Measurements from ENCODE around the gene SEZ6.

Gene SEZ6

DNA sequence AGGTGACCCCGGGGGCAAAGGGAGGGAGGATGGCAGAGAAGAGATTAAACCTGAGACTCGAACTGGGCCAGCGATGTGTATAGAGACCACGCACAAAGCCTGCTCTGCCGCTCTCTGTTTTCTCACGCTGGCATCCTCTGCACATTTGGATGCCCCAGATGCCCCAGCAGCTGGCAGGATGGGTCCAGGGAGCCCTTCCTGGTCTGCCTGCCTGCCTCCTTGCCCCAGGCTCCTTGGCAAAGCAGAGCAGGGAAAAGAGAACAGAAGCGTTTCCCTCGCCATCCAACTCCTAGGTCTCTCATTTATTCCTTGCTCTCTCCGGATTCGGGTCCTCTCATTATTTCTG is 31.9 kb upstream of the SEZ6 start:
- Histone ChIP-seq H3K36me3 (ENCODE audit: control insufficient read depth, insufficient read depth, low read length) (no peaks in the 10 kb centered on the region), H3K4me2 (ENCODE audit: low read length) (no peak overlapping the region), H2AFZ (no peak overlapping the region), H3K4me1 (no peaks in the 10 kb centered on the region), H3K9ac (no peak overlapping the region), H3K4me3 (ENCODE audit: low read depth, low read length) (no peak overlapping the region), H3K27ac (no peak overlapping the region), H3K9me3 (ENCODE audit: control insufficient read depth, low read length) (peaks cover 2% of the 10 kb centered on the region), H3K27me3 (ENCODE audit: control insufficient read depth, insufficient read depth, low read length) (no peaks in the 10 kb centered on the region), H3K79me2 (no peaks in the 10 kb centered on the region)
- TF ChIP-seq, protein P1, sequence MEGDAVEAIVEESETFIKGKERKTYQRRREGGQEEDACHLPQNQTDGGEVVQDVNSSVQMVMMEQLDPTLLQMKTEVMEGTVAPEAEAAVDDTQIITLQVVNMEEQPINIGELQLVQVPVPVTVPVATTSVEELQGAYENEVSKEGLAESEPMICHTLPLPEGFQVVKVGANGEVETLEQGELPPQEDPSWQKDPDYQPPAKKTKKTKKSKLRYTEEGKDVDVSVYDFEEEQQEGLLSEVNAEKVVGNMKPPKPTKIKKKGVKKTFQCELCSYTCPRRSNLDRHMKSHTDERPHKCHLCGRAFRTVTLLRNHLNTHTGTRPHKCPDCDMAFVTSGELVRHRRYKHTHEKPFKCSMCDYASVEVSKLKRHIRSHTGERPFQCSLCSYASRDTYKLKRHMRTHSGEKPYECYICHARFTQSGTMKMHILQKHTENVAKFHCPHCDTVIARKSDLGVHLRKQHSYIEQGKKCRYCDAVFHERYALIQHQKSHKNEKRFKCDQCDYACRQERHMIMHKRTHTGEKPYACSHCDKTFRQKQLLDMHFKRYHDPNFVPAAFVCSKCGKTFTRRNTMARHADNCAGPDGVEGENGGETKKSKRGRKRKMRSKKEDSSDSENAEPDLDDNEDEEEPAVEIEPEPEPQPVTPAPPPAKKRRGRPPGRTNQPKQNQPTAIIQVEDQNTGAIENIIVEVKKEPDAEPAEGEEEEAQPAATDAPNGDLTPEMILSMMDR (IDR thresholded peaks at IDR 0.05): no peak

DNA sequence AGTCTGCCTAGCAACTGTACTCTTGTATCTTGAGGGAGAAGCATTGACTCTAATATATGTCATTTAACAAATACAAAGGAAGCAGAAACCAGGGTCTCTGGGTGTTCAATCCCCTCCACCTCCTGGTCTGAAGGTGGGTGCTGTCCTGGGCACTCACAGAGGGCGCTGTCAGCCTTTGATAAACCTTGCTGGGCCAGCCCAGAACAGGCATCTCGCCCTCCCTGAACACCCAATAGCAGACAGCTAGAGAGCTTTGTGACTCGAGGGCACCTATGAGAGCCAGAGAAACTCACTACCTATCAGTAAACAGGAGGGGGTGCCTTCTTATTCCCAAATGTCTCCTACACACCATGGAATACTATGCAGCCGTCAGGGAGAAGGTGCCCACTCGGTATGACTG is 30.8 kb upstream of the SEZ6 start:
- H3K9ac ChIP-seq: no peak overlapping the region
- no peaks in the 10 kb centered on the region for H3K79me2 ChIP-seq
- H3K4me3 ChIP-seq (ENCODE audit: low read depth, low read length): no peak overlapping the region
- H3K4me1 ChIP-seq: no peaks in the 10 kb centered on the region
- H3K27me3 ChIP-seq (ENCODE audit: control insufficient read depth, insufficient read depth, low read length): no peaks in the 10 kb centered on the region
- H2AFZ ChIP-seq: no peak overlapping the region
- H3K9me3 ChIP-seq (ENCODE audit: control insufficient read depth, low read length): peaks cover 2% of the 10 kb centered on the region
- TF ChIP-seq, protein P1 (IDR thresholded peaks at IDR 0.05): no peak
- H3K4me2 ChIP-seq (ENCODE audit: low read length): no peak overlapping the region
- no peaks in the 10 kb centered on the region for H3K36me3 ChIP-seq (ENCODE audit: control insufficient read depth, insufficient read depth, low read length)
- H3K27ac ChIP-seq: no peak overlapping the region

DNA sequence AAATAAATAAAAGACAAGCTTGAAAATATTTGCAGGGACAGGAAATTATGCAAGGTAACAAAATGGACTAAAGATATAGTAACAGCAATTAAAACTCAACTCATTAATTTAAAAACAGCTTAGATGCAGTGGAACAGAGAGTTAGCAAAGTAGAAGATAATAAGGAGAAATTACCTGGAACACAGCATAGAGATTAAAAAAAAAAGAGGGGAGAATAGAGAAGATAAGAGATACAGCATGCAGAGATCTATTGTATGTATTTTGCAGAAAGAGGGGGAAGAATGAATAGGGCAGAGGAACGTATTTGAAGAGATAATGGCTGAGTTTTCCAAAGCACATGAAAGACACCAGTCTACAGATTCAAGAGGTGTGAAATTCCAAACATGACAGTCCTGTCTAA is 28.7 kb upstream of the SEZ6 start:
- Histone ChIP-seq H3K4me1 (no peaks in the 10 kb centered on the region), H3K79me2 (no peaks in the 10 kb centered on the region), H3K9me3 (ENCODE audit: control insufficient read depth, low read length) (peaks cover 2% of the 10 kb centered on the region), H3K9ac (no peak overlapping the region), H3K36me3 (ENCODE audit: control insufficient read depth, insufficient read depth, low read length) (no peaks in the 10 kb centered on the region), H3K4me3 (ENCODE audit: low read depth, low read length) (no peak overlapping the region), H2AFZ (no peak overlapping the region), H3K4me2 (ENCODE audit: low read length) (no peak overlapping the region), H3K27me3 (ENCODE audit: control insufficient read depth, insufficient read depth, low read length) (no peaks in the 10 kb centered on the region), H3K27ac (no peak overlapping the region)
- TF ChIP-seq, protein P1 (IDR thresholded peaks at IDR 0.05): no peak

DNA sequence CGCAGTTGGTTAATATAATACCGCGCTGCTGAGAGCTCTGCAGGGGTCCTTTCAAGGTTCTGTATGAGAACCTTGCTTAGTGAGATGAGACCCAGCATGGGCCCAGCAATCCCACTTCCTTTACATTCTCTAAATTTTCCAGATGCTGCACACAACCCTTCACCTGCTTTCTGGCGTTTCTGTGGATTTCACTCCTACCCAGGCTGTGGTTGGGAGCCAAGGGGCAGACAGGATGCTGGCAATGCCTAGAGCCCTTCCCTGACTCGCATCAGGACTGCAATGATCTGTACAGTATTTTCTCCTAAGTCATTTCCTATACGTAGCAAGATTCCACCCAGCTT is 27.0 kb upstream of the SEZ6 start:
- no peaks in the 10 kb centered on the region for H3K36me3 ChIP-seq (ENCODE audit: control insufficient read depth, insufficient read depth, low read length)

More for the DNA sequence above, 27.0 kb upstream of the SEZ6 start:
- H3K27me3 ChIP-seq (ENCODE audit: control insufficient read depth, insufficient read depth, low read length): no peaks in the 10 kb centered on the region
- no peak overlapping the region for H3K27ac ChIP-seq
- H2AFZ ChIP-seq: no peak overlapping the region
- no peak overlapping the region for H3K4me2 ChIP-seq (ENCODE audit: low read length)
- no peaks in the 10 kb centered on the region for H3K79me2 ChIP-seq
- H3K9me3 ChIP-seq (ENCODE audit: control insufficient read depth, low read length): peaks cover 2% of the 10 kb centered on the region
- H3K9ac ChIP-seq: no peak overlapping the region
- TF ChIP-seq, protein P1 (IDR thresholded peaks at IDR 0.05): no peak
- H3K4me3 ChIP-seq (ENCODE audit: low read depth, low read length): no peak overlapping the region
- H3K4me1 ChIP-seq: no peaks in the 10 kb centered on the region
